GM21528 (cell line): ENCODE data around the gene NRXN3.

Experiments used
- ATAC-seq: cut with Tn5 transposase; IDR thresholded peaks from one replicate; pipeline ENCODE4 v1.9.1; 2021; ENCODE audit warnings: mild to moderate bottlenecking, moderate library complexity; ENCODE audit not compliant: unreplicated experiment, low FRiP score

The NRXN3 gene

DNA sequence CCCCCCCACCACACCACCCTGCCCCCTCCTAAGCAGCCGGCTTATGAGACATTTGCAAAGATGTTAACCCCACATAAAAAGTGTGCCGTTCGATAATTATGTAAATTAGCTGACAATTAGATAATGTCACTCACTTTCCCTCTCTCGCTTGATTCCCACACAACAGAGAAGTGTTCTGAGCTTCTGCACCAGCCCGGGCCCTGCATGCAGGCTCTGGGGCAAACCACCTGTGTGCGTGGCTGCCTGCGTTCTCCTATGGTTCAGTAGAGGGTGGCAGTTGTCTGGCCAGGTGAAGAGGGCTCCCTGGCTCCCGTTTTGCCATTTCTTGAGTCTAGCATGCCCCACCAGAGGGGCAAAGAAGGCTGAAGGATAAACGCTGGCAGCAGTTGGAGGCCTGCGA is 68.0 kb downstream of the NRXN3 start:
- no peak for ATAC-seq

- no peak for ATAC-seq
Measured at GRCh38 chr14:78240567-78240966, 70.4 kb downstream of the NRXN3 start.

GRCh38 chr14:78242086-78242485 is 71.9 kb downstream of the NRXN3 start:
- ATAC-seq: no peak

- ATAC-seq: no peak
Measured at GRCh38 chr14:78243187-78243586, 73.0 kb downstream of the NRXN3 start.

- ATAC-seq: no peak
Measured at GRCh38 chr14:78245238-78245637, 75.1 kb downstream of the NRXN3 start.

- no peak for ATAC-seq
Measured at GRCh38 chr14:78248501-78249090, 78.4 kb downstream of the NRXN3 start.

DNA sequence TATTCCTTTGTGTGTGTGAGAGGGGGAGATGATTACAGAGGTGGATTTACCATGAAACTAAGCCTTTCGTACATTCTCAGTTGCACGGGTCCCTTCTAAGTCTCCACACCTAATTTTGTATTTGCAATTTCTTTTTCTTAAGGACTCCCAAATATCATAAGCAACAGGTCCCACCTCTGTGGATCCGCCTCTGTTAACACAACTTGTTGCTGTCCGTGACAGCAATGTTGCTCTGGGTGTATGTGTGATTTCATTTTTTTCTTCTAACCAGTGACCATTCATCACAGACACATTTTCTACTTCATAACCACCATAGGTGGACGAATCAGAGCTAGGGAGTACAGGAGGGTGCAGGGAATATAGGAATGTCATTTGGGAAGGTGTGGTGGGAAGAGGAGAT is 81.1 kb downstream of the NRXN3 start:
- ATAC-seq: no peak

DNA sequence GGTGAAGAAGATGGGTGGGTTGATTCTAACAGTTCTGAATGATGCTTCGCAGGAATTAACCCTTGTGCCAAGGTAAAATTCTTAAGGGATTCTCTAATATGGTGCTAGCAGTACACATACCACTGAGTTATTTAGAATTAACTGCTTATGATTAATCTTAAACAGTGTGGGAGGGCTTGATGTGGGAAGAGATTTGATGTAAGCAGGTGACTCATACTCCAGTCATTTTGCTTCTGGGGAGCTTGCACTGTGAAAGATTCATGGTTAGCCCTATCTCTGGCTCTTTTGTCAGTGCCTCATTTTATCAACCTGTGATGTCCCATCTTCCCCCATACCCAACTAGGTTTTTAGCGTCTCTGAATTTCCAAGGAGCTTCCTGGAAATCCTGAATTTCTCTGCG is 83.8 kb downstream of the NRXN3 start:
- ATAC-seq: no peak

- no peak for ATAC-seq
Measured at GRCh38 chr14:78254911-78255461, 84.8 kb downstream of the NRXN3 start.

- no peak for ATAC-seq
Measured at GRCh38 chr14:78259831-78260230, 89.7 kb downstream of the NRXN3 start.

DNA sequence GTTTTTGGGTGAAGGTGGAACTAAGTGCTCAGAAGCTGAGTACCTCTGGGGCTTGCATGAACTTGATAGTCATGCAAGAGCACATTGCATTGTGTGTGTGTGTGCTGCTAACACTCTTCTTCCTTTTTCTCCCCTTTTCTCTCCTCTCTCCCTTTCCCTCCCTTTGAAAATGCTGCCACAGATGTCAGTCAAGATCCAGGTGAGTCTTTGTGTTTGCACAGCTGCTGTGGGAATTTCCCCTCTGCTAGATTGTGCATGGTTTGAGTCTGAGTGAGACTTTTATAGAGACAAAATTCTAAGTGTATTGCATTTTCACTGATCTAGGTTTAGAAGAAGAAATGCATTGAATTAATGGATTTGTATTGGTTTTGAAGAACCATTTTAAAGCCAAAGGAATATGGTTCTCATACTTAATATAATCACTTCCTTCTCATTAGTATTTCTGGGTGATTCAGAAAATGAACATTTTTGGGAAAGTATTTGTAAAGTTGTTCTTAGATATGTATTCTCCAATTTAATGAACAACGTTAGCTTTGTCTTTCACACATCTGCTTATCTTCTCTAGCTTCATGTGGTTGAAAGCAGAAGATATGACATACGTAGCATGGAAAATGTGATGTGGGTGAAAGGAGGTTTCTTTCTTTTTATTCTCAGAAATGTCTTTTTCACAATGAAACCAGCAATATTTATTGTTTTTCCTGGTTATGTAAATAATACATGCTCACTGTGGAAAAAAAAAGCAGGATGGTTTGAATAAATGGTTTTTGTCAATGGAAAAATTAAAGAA is 108.5 kb downstream of the NRXN3 start:
- no peak for ATAC-seq

DNA sequence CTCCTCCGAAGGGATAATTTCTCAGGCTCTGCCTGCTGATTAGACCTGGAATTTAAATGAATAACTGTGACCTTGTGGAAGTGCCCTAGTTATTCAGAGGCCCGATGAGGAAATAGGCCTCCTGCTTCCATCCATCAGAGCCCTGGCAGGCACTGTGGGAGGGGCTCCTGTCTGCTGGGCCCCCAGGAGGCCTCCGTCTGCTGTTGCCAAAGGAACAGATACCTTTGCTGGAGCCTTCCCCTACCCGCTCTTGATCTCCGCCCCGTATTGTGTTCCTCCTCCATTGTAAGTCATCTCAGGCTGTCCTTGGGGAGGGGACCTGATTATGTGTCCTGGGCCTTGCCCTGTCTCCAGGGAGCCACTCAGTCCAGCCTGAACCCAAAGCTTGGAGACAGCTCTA is 112.3 kb downstream of the NRXN3 start:
- no peak for ATAC-seq

DNA sequence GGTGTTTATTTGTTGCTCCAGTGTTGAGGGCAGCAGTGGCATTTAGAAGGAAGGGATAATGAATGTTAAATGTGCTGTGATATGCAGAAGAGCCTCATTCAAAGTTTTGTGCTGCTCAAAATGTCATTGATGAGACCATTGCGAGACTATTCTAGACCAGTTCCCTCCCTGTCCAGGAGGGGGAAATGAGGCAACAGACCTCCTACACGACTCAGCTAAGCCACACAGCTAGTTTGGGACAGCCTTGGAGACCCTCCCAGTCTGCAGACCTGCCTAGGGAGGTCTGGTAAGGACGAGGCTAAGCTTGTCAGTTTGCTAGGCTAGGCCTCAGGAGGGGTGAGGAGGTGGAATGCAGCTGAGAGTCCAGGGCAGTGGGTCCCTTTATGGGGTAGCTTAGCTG is 116.0 kb downstream of the NRXN3 start:
- no peak for ATAC-seq

- no peak for ATAC-seq
Measured at GRCh38 chr14:78292003-78292402, 121.8 kb downstream of the NRXN3 start.

- no peak for ATAC-seq
Measured at GRCh38 chr14:78297858-78298257, 127.7 kb downstream of the NRXN3 start.

- no peak for ATAC-seq
Measured at GRCh38 chr14:78298298-78298697, 128.1 kb downstream of the NRXN3 start.

DNA sequence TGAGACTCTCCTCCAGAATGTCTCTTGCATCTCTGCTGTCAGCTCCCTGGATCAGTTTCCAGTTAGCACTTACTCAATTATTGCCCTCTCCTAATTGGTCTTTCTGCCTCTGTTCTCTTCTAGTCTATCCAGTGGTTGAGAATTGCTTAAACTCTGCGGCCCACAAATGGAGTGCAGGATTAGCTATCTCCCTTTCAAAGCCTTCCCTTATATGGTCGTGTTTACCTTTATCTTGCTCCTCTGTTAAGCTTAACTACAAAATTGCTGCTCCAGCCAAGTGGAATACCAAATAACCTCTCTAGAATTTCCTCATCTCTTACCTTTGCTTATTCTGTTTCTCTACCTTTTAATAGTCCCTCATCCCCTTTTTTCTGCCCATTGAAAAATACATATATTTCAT is 132.7 kb downstream of the NRXN3 start:
- no peak for ATAC-seq

DNA sequence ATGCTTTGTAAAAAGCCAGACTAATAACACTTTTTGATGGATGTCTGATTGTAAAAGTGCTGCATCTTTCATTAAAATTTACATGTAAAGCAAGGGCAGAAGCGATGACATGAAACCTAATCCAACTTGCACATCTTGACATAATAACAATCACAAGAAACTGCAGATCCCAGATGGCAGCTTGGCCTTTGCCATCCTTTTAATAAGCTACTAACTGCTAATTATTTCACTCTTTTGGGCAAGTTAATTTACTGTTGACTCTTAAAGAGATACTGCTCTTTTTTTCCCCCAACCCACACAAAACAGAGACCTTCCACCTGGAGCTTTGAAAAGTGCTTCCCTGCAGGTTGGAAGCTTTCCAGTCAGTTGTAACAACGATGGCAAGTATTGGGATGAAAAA is 137.5 kb downstream of the NRXN3 start:
- ATAC-seq: no peak

GRCh38 chr14:78308079-78308478 is 137.9 kb downstream of the NRXN3 start:
- no peak for ATAC-seq

- no peak for ATAC-seq
Measured at GRCh38 chr14:78310272-78310671, 140.1 kb downstream of the NRXN3 start.

GRCh38 chr14:78313499-78313898 is 143.3 kb downstream of the NRXN3 start:
- no peak for ATAC-seq

- no peak for ATAC-seq
Measured at GRCh38 chr14:78314484-78314883, 144.3 kb downstream of the NRXN3 start.
